ENCODE data around the gene MCRIP1. TPM values are rescaled to one million over a fixed set of nuclear protein-coding genes. Genes with fewer than 3 reads are reported as not detected.

MCRIP1 gene
- total and polyA plus RNA-seq, 4 donors = 16.6 to 42.0 (median 26.2) TPM

- TF ChIP-seq EGR1 (IDR thresholded peaks at IDR 0.05; ENCODE audit: low read depth in 2 of 2) (no peak), GABPA (IDR thresholded peaks at IDR 0.05 in 1 of 2, conservative IDR thresholded peaks at IDR 0.05 in 1 of 2) (no peak), NR2F2 (IDR thresholded peaks at IDR 0.05) (no peak), SP1 (IDR thresholded peaks at IDR 0.05) (no peak), YY1 (IDR thresholded peaks at IDR 0.05) (no peak), MAX (IDR thresholded peaks at IDR 0.05) (no peak), FOXA1 (IDR thresholded peaks at IDR 0.05) (no peak), ZBTB33 (IDR thresholded peaks at IDR 0.05) (no peak), HNF4G (IDR thresholded peaks at IDR 0.05) (no peak), RAD21 (IDR thresholded peaks at IDR 0.05) (no peak), HNF4A (conservative IDR thresholded peaks at IDR 0.05) (no peak), JUND (IDR thresholded peaks at IDR 0.05) (no peak)
- H3K9ac ChIP-seq (ENCODE audit: low read depth in 1 of 2, low read length in 2 of 2) = no peak overlapping the region
- DNase-seq (ENCODE audit: low spot score) = no peak
- peaks cover 4 to 20% (median 6%) of the 10 kb centered on the region in 4 donors for H3K36me3 ChIP-seq (ENCODE audit: control insufficient read depth in 4 of 4, insufficient read depth in 3 of 4, low read depth in 1 of 4, low read length in 3 of 4)
- no peak overlapping the region for H3K4me3 ChIP-seq (ENCODE audit: low read depth in 1 of 3, low read length in 3 of 3)
- peaks cover 3 to 15% (median 7%) of the 10 kb centered on the region in 4 donors for H3K4me1 ChIP-seq (ENCODE audit: control insufficient read depth in 4 of 4, insufficient read depth in 4 of 4, low read length in 3 of 4)
- 92% methylated on average over 8 of the region's 8 CpGs for WGBS
- no peaks in the 10 kb centered on the region for H3K9me3 ChIP-seq (ENCODE audit: control insufficient read depth in 4 of 4, low read length in 3 of 4)
- H3K27ac ChIP-seq (ENCODE audit: low read depth in 1 of 2, low read length in 2 of 2) = no peak overlapping the region
- no peaks in the 10 kb centered on the region for H3K27me3 ChIP-seq (ENCODE audit: control insufficient read depth in 4 of 4, insufficient read depth in 4 of 4, low read length in 3 of 4)
Observed at GRCh38 chr17:81810476-81810875, 22.6 kb downstream of the MCRIP1 start.

GRCh38 chr17:81809556-81809998 is 23.5 kb downstream of the MCRIP1 start:
- Histone ChIP-seq H3K27ac (ENCODE audit: low read depth in 1 of 2, low read length in 2 of 2) (no peak overlapping the region), H3K27me3 (ENCODE audit: control insufficient read depth in 4 of 4, insufficient read depth in 4 of 4, low read length in 3 of 4) (no peaks in the 10 kb centered on the region), H3K9ac (ENCODE audit: low read depth in 1 of 2, low read length in 2 of 2) (no peak overlapping the region), H3K36me3 (ENCODE audit: control insufficient read depth in 4 of 4, insufficient read depth in 3 of 4, low read depth in 1 of 4, low read length in 3 of 4) (peaks cover 4 to 20% (median 6%) of the 10 kb centered on the region in 4 donors), H3K4me1 (ENCODE audit: control insufficient read depth in 4 of 4, insufficient read depth in 4 of 4, low read length in 3 of 4) (peaks cover 3 to 15% (median 11%) of the 10 kb centered on the region in 4 donors), H3K4me3 (ENCODE audit: low read depth in 1 of 3, low read length in 3 of 3) (no peak overlapping the region), H3K9me3 (ENCODE audit: control insufficient read depth in 4 of 4, low read length in 3 of 4) (no peaks in the 10 kb centered on the region)
- no peak for TF ChIP-seq GABPA (IDR thresholded peaks at IDR 0.05 in 1 of 2, conservative IDR thresholded peaks at IDR 0.05 in 1 of 2)
- TF ChIP-seq RXRA (IDR thresholded peaks at IDR 0.05) = no peak
- no peak for TF ChIP-seq CTCF (IDR thresholded peaks at IDR 0.05; ENCODE audit: low read depth, low read length, missing input control)
- no peak for DNase-seq (ENCODE audit: low spot score)
- WGBS = 81% methylated on average over 7 of the region's 7 CpGs

Data from liver (tissue), 9 donors.